ENCODE results near the gene GAGE13.
"Not testable (repeated sequence)": the region's sequence is repeated elsewhere in the genome, so short reads cannot be mapped to it uniquely, and the experiment has no call there.

GAGE13 gene

GRCh38 chrX:49331282-49331681 lies at the start of gene GAGE13:
Gene GAGE13 (plus strand): TSS chrX:49331582. CDS start chrX:49332738, 1,156 bp downstream.
- DNase-seq: not testable (repeated sequence)

DNA sequence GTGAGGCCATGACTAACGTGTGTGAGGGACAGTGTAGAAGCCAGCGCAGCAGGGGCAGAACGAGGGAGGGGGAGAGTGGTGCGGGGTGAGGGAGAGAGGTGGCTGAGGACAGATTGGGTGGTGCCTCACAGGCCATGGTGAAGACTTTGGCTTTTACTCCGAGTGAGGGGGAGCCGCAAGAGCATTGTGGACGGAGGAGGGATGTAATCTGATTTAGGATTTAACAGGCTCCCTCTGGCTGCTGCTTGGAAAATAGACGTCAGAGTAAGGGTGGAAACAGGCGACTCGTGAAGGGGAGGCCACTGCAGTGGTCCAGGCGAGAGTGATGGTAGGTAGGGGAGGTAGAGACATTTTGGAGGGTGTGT lies 48.8 kb upstream of the GAGE13 start:
- DNase-seq: peak; percentile 10

DNA sequence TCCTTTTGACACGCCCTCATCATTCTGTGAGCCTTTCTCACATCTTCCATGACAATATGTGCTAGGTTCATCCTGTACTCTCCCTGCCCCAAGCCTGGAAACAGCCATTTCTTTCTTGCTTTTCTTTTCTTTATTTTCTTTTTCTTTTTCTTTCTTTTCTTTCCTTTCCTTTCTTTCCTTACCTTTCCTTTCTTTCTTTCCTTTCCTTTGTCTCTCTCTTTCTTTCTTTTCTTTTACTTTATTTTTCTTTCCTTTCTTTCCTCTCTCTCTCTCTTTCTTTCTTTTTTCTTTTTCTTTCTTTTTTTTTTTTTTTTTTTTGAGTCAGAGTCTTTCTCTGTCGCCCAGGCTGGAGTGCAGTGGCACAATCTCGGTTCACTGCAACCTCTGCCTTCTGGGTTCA lies 47.2 kb upstream of the GAGE13 start:
- DNase-seq: no peak

DNA sequence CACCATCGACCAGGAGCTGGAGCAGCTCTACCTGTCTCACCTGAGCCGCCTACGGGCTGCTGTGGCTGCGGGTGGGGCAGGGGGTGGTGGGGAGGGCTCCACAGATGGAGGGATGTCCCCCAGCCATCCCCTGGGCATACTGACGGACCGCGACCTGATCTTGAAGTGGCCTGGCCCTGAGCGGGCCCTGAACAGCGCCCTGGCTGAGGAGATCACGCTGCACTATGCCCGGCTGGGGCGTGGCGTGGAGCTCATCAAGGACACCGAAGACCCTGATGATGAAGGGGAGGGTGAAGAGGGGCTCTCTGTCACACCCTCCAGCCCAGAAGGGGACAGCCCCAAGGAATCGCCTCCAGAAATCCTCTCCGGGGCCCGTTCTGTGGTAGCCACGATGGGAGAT lies 45.2 kb upstream of the GAGE13 start:
- no peak for DNase-seq

- no peak for DNase-seq
These were observed 44.8 kb upstream of the GAGE13 start for GRCh38 chrX:49286581-49286980.

GRCh38 chrX:49287665-49288064 lies 43.7 kb upstream of the GAGE13 start:
- no peak for DNase-seq

DNA sequence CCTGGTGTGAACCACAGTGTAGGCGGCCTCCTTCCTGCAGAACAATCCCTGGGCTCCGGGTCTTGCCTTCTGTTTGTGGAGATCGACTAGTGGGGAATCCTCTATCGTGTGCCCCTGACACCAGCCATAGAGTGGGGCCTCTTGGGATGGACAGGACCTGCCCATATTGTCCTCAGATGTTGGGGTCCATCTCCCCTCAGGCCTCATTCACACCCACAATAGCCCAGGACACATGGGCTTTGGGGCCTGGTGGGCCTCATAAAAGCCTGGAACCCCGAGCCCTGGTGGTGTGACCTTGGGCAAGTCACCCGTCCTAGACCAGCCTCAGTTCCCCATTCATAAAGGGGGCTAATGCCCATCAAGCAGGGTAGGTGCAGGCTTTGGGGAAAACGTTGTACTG lies 41.2 kb upstream of the GAGE13 start:
- DNase-seq: no peak

- DNase-seq: peak; percentile 20
These were observed 39.6 kb upstream of the GAGE13 start for GRCh38 chrX:49291615-49292337.

- DNase-seq: no peak
These were observed 38.7 kb upstream of the GAGE13 start for GRCh38 chrX:49292400-49293362.

GRCh38 chrX:49299293-49299692 lies 32.1 kb upstream of the GAGE13 start:
- DNase-seq: not testable (repeated sequence)

DNA sequence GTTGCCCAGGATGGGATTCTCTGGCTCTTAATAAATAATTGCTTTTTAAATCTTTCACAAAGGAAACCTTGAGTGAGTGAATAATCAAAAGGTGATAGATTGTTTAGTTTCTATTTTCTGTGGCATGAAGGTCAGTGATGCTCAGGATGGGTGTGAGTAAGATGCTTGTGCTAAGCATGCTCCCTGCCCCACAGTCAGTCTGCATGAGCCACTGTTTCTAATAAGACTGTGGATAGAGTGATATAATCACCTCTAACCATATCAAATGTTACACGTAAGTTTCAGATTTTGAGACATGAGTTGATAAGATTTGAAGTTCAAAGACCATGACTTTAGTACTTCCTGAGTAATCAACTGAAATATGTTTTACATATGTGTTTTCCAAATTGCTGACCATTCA lies 30.7 kb upstream of the GAGE13 start:
- no peak for DNase-seq

DNA sequence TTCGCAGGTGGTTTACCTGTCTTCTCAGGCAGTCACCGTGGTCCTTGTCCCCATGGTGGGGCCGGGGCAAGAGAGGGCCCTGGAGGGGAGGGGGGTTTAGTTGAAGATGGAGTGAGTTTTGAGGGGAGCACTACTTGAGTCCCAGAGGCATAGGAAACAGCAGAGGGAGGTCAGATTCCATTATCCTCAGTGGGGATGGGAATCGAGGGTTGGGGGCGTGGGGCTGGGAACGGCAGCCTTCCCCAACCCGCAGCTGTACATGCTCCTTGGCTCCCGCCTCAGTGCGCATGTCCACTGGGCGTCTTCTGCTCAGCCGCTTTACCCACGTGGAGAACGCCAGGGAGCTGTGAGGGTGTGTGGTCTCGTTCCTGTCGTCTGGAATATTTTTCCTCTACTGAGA lies 28.0 kb upstream of the GAGE13 start, which contains the start of gene GAGE10:
GAGE10 (plus strand) TSS at position 301 of the 400 bp plus-strand sequence. CDS start 1,214 bp downstream, outside the sequence.
- DNase-seq: no peak

DNA sequence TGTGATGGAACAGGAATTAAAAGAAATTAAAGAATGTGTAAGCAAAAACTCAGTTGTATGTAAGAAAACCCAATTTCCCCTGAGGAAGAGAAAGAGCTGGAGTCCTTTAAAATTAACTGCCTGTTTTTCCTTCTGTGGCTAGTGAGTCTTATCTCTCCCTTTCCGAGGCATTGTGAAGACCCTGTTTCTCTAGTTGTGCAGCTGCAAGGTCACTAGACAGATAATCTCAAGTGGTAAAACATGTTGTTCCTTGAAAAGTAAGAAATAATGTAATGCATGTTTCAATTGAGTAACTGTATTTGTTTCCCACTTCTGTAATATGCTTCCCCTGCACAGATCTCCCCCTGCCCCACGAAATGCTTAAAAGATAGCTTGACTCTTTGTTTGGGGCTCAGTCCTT lies 23.6 kb upstream of the GAGE13 start:
- DNase-seq: not testable (repeated sequence)

- DNase-seq: no peak
These were observed 22.6 kb upstream of the GAGE13 start for GRCh38 chrX:49308604-49309269.

DNA sequence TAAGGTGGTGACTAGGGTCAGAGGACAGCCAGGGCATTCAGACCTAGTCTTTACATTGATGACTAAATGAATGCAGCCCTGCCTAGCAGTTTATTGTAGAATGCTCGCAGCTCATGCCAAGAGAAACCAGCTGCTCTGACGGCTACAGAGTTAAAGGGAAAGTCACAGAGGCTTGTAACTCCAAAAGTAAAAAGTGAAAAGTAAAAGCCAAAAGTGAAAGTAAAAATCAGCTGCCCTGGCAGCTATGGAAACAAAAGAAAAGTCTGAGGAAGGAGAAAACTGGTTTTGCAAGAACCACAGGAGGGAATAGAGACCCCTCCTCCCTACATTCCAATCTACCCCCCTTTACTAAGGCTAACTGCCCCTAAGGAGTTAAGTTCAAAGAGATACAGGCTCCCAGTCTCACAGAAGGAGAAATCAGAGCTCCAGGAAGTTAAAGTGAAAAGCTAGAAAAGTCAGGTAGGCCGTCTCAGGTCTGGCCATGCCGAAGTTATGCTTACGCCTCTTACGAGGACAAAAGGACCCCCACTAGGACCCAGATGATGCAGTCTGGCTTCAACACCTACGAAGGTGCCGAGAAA lies 21.9 kb upstream of the GAGE13 start:
- DNase-seq: no peak

DNA sequence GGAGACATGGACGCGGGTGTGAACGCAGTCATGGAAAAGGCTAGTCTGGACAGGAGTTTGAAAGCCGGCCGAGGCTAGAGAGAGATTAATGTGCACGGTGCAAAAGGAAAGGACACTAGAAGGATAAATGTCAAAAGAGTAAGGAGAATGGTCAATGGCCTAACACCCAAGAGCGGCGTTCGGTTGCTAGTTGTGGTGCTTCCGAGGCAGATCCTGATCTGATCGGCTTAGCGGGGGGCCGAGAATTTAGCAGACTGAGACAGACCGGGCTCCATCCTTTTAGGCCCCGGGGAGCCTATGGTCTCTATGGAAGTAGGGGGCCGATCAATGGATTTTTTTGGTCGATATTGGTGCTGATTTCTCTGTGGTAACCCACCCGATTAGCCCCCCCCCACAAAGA lies 21.0 kb upstream of the GAGE13 start:
- no peak for DNase-seq

- no peak for DNase-seq
These were observed 19.2 kb upstream of the GAGE13 start for GRCh38 chrX:49312176-49312575.

- DNase-seq: no peak
These were observed 15.3 kb upstream of the GAGE13 start for GRCh38 chrX:49316085-49316484.

- not testable (repeated sequence) for DNase-seq
These were observed 9.6 kb upstream of the GAGE13 start, which contains the start of gene GAGE12J for GRCh38 chrX:49321737-49322136. Gene GAGE12J (plus strand): TSS chrX:49322037. CDS start chrX:49323194, 1,157 bp downstream.

DNA sequence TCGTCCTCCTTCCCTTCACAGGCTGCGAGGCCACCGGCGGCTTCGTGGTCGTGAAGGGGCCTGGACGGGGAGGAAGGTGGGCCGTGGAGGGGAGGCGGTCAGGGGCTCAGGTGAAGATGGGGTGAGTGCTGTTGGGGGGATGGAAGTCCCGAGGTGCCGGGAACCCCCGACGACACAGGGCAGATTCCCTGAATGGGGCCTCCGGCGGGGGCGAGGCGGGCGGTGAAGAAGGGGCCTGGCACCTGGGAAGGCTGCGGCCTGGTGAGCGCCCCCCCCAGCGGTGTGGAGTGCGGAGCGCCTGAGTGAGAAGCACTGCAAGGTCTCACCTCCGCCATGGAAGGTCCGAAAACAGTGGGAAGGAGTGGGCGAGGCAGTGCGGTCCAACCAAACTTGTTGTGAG lies 9.1 kb upstream of the GAGE13 start:
- not testable (repeated sequence) for DNase-seq

DNA sequence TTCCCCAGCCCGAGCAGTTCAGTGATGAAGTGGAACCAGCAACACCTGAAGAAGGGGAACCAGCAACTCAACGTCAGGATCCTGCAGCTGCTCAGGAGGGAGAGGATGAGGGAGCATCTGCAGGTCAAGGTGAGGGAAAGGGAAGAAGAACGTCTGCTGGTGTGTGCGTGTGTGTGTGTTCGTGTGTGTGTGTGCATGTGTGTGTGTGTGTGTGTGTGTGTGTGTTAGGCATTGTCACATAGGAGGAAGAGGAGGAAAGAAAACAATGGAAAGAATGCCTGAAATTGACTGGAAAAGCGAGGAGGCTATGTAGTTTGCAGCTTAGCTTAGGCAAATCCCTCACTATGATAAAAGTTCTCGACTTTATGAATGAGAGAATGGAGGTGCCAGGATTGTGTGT lies 7.6 kb upstream of the GAGE13 start:
- not testable (repeated sequence) for DNase-seq

DNA sequence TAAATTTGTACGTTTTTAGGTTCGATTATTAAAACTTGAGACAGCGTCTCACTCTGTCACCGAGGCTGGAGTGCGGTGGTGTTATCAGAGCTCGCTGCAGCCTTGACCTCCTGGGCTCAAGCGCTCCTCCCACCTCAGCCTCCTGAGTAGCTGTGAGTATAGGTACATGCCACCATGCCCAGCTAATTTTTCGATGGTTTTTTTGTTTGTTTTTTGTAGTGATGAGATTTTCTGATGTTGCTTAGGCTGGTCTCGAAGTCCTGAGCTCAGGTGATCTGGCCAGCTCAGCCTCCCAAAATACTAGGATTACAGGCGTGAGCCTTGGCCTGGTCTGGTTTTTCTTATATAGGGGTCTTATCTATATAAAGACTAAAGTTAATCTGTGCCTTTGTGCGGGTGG lies 961 bp upstream of the GAGE13 start:
- not testable (repeated sequence) for DNase-seq

DNA sequence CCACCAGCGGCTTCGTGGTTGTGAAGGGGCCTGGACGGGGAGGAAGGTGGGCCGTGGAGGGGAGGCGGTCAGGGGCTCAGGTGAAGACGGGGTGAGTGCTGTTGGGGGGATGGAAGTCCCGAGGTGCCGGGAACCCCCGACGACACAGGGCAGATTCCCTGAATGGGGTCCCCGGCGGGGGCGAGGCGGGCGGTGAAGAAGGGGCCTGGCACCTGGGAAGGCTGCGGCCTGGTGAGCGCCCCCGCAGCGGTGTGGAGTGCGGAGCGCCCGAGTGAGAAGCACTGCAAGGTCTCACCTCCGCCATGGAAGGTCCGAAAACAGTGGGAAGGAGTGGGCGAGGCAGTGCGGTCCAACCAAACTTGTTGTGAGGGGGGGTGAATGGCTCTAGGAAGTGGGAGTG lies 459 bp downstream of the GAGE13 start:
- DNase-seq: not testable (repeated sequence)
